ENCODE measurements around the gene ATG4C. TPM values are rescaled to one million over a fixed set of nuclear protein-coding genes. Genes with fewer than 3 reads are reported as not detected.

The ATG4C gene
- total RNA-seq, 4 donors from 2014 or later: 2.3 to 4.8 (median 4.4) TPM

DNA sequence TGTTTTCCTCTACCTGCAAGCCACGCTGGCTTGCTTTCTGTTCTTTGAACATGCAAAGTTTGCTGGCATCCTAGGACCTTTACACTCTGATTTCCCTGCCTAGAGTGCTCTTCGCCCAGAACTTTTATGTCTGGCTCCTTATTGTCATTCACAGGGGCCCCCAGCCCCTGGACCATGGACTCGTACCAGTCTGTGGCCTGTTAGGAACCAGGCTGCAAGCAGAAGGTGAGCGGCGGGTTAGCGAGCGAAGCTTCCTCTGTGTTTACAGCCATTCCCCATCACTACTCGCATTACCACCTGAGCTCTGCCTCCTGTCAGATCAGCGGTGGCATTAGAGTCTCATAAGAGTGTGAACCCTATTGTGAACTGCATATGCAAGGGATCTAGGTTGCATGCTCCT, 73.0 kb downstream of the ATG4C start:
- intact Hi-C loops (cut with DNase I; ENCODE audit: low total_unique reads): no loop called here
- TF ChIP-seq POLR2A (IDR thresholded peaks at IDR 0.05): no peak
- TF ChIP-seq, protein P1, sequence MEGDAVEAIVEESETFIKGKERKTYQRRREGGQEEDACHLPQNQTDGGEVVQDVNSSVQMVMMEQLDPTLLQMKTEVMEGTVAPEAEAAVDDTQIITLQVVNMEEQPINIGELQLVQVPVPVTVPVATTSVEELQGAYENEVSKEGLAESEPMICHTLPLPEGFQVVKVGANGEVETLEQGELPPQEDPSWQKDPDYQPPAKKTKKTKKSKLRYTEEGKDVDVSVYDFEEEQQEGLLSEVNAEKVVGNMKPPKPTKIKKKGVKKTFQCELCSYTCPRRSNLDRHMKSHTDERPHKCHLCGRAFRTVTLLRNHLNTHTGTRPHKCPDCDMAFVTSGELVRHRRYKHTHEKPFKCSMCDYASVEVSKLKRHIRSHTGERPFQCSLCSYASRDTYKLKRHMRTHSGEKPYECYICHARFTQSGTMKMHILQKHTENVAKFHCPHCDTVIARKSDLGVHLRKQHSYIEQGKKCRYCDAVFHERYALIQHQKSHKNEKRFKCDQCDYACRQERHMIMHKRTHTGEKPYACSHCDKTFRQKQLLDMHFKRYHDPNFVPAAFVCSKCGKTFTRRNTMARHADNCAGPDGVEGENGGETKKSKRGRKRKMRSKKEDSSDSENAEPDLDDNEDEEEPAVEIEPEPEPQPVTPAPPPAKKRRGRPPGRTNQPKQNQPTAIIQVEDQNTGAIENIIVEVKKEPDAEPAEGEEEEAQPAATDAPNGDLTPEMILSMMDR (IDR thresholded peaks at IDR 0.05): no peak
- no peak for DNase-seq (ENCODE audit: low spot score in 2 of 2)
- H3K4me3 ChIP-seq (ENCODE audit: low read depth, poor library complexity, severe bottlenecking): no peak overlapping the region
- 92 to 97% methylated on average over 9 of the region's 9 CpGs for WGBS, 2 donors

DNA sequence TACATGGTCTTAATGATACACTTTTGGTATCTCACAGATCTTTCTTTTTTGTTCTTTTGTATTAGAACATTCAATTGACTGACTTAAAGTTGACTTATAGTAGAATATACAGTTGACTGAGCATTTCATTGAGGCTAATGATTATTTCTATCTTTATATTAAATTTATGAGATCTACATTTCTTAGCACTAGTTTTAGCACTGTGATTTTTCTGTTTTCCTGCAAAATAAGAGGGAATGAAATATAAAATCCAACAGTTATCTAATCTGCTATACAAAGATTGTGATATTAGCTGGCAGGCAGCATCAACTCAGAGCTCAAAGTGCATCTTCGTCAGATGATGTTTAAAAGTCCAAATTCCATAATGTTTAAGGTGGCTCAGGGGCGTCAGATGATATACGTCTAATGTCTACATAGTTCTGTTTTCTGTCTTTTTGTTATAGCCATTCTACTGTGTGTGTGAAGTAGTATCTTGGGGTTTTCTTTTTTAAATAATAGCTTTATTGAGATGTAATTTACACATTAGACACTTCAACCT, 85.4 kb downstream of the ATG4C start:
- H3K4me3 ChIP-seq (ENCODE audit: low read depth, poor library complexity, severe bottlenecking): no peak overlapping the region
- intact Hi-C loops (cut with DNase I; ENCODE audit: low total_unique reads): no loop called here
- no peak for DNase-seq (ENCODE audit: low spot score in 2 of 2)
- no peak for TF ChIP-seq POLR2A (IDR thresholded peaks at IDR 0.05)
- TF ChIP-seq, protein P1 (IDR thresholded peaks at IDR 0.05): no peak
- WGBS, 2 donors: 77 to 81% methylated on average over 3 of the region's 3 CpGs

DNA sequence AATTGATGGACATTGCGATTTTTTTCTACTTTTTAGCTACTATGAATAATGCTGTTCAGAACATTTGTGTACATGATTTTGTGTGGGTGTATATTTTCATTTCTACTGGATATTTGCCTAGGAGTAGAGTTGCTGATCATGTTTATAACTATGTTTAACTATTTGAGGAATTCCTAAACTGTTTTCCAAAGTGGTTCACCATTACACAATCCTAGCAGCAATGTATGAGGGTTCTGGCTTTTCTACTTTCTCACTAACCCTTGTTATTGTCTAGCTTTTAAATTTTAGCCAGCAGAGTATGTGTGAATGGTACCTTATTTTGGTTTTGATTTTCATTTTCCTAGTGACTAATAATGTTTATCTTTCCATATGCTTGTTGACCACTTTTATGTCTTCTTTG, 86.2 kb downstream of the ATG4C start:
- WGBS, 2 donors: 82 to 92% methylated on average over 1 of the region's 1 CpG
- TF ChIP-seq POLR2A (IDR thresholded peaks at IDR 0.05): no peak
- TF ChIP-seq, protein P1 (IDR thresholded peaks at IDR 0.05): no peak
- intact Hi-C loops (cut with DNase I; ENCODE audit: low total_unique reads): no loop called here

DNA sequence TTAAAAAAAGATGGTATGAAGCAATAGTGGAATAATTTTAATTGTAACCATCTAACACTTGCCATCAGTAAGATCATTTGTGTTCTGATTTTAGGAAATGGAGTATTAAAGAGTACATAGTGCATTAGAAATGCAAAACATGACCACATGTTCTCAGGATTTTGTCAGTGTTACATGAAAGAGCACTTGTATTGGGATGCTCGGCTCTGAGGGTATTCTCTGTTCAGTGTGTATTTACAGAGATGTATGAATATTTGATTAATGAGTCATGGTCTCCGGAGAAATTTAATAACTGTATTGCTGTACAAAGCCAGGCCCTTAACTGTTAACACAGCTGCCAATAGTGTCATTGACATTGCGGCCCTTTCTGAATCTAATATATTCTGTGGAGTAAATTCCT, 91.7 kb downstream of the ATG4C start:
- H3K4me3 ChIP-seq (ENCODE audit: low read depth, poor library complexity, severe bottlenecking): no peak overlapping the region
- WGBS, 2 donors: 43 to 46% methylated on average over 3 of the region's 3 CpGs
- intact Hi-C loops (cut with DNase I; ENCODE audit: low total_unique reads): no loop called here
- DNase-seq (ENCODE audit: low spot score in 2 of 2): no peak
- no peak for TF ChIP-seq POLR2A (IDR thresholded peaks at IDR 0.05)
- TF ChIP-seq, protein P1 (IDR thresholded peaks at IDR 0.05): no peak

More for the DNA sequence above, 86.2 kb downstream of the ATG4C start:
- no peak for DNase-seq (ENCODE audit: low spot score in 2 of 2)
- no peak overlapping the region for H3K4me3 ChIP-seq (ENCODE audit: low read depth, poor library complexity, severe bottlenecking)

DNA sequence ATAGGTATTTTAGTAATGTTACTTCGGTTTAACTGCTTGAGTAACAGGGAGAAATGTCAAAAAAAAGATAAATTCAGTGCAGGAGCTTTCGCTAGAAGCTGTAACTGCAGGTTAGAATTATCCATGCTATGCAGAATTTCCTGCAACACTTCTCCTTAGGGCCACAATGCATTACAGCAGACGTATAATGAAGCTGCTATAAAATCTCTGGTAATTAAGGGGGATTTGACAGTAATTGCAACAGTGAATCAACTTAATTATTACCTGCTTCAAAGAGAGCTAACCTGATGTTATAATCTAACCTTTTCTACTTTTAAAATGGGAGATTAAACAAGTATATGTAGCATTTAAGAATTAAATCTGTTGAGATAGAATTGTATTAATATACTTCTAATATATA, 92.6 kb downstream of the ATG4C start:
- TF ChIP-seq, protein P1 (IDR thresholded peaks at IDR 0.05): no peak
- no peak for TF ChIP-seq POLR2A (IDR thresholded peaks at IDR 0.05)
- 73 to 83% methylated on average over 3 of the region's 3 CpGs for WGBS, 2 donors
- intact Hi-C loops (cut with DNase I; ENCODE audit: low total_unique reads): no loop called here
- no peak overlapping the region for H3K4me3 ChIP-seq (ENCODE audit: low read depth, poor library complexity, severe bottlenecking)
- DNase-seq (ENCODE audit: low spot score in 2 of 2): no peak

DNA sequence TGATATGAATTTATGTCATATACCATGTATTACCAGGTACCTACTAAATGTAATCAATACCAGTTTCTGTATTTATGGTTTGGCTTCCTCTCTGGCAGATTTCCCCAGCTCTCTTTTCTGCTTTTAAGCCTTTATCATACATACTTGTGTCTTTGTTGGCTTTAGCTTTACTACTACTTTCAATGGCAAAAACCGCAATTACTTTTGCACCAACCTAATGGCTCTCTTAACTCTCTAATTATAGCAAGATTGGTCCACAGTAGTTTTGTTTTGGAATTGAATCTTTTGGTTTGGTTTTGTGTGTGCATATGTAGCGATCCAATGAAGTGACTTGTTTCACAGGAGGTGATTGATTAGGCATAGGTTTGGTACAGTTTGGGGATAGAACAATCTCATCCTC, 93.6 kb downstream of the ATG4C start:
- 83 to 84% methylated on average over 2 of the region's 2 CpGs for WGBS, 2 donors
- no peak for DNase-seq (ENCODE audit: low spot score in 2 of 2)
- no peak overlapping the region for H3K4me3 ChIP-seq (ENCODE audit: low read depth, poor library complexity, severe bottlenecking)
- intact Hi-C loops (cut with DNase I; ENCODE audit: low total_unique reads): no loop called here
- no peak for TF ChIP-seq POLR2A (IDR thresholded peaks at IDR 0.05)
- TF ChIP-seq, protein P1 (IDR thresholded peaks at IDR 0.05): no peak
